ENCODE measurements around the gene SLC66A2.
"Not testable (repeated sequence)": the region's sequence is repeated elsewhere in the genome, so short reads cannot be mapped to it uniquely, and the experiment has no call there.

Gene SLC66A2

DNA sequence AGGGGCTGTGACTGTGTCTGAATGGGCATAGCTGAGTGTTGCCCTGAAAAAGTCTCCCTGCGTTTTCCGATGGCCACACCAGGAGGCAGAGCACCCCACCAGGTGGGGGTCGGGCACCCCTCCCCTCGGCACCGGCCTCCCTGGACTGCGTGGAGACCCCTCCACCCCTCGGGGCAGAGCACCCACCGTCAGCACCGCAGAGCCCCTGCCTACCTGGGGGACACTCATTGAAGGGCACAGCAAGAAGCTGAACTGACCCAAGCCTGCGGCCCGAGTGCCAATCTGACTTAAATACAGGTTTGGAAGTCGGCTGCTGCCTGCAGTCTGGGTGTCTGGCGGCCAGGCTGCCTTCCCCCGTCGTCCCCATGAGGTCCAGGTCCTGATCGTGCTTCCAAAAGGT, 83.8 kb downstream of the SLC66A2 start:
- no peak for DNase-seq (ENCODE audit: low read depth in 2 of 2)

DNA sequence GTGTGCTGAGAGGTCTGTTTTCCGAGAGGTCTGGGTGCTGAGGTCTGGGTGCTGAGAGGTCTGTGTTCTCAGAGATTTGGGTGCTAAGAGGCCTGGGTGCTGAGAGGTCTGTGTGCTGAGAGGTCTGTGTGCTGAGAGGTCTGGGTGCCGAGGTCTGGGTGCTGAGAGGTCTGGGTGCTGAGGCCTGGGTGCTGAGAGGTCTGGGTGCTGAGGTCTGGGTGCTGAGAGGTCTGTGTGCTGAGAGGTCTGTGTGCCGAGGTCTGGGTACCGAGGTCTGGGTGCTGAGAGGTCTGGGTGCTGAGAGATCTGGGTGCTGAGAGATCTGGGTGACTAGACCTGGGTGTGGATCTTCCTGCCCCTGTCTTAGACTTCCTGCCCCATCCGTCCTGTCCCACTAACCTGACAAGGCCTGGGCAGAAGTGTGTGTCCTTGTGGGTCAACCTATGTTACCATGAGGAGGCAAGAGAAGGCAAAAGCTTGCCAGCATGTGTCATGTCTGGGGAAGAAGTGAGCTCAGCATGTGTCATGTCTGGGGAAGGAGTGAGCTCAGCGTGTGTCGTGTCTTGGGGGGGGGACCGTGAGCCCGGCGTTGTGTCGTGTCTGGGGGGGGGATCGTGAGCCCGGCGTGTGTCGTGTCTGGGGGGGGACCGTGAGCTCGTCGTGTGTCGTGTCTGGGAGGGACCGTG, 84.4 kb downstream of the SLC66A2 start:
- DNase-seq (ENCODE audit: low read depth in 2 of 2) = no peak

DNA sequence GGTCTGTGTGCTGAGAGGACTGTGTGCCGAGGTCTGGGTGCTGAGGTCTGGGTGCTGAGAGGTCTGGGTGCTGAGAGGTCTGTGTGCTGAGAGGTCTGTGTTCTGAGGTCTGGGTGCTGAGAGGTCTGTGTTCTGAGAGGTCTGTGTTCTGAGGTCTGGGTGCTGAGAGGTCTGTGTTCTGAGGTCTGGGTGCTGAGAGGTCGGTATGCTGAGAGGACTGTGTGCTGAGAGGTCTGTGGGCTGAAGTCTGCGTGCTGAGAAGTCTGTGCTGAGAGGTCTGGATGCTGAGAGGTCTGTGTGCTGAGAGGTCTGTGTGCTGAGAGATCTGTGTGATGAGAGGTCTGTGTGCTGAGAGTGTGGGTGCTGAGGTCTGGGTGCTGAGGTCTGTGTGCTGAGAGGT, 85.5 kb downstream of the SLC66A2 start:
- not testable (repeated sequence) for DNase-seq (ENCODE audit: low read depth in 2 of 2)

DNA sequence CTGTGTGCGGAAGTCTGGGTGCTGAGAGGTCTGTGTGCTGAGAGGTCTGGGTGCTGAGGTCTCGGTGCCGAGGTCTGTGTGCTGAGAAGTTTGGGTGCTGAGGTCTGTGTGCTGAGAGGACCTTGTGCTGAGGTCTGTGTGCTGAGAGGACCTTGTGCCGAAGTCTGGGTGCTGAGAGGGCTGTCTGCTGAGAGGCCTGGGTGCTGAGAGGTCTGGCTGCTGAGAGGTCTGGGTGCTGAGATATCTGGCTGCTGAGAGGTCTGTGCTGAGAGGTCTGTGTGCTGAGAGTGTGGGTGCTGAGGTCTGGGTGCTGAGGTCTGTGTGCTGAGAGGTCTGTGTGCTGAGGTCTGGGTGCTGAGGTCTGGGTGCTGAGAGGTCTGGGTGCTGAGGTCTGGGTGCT, 86.5 kb downstream of the SLC66A2 start:
- DNase-seq (ENCODE audit: low read depth in 2 of 2) = not testable (repeated sequence)

- no peak for DNase-seq (ENCODE audit: low read depth in 2 of 2)
Observed at GRCh38 chr18:79864006-79864725, 87.3 kb downstream of the SLC66A2 start.

DNA sequence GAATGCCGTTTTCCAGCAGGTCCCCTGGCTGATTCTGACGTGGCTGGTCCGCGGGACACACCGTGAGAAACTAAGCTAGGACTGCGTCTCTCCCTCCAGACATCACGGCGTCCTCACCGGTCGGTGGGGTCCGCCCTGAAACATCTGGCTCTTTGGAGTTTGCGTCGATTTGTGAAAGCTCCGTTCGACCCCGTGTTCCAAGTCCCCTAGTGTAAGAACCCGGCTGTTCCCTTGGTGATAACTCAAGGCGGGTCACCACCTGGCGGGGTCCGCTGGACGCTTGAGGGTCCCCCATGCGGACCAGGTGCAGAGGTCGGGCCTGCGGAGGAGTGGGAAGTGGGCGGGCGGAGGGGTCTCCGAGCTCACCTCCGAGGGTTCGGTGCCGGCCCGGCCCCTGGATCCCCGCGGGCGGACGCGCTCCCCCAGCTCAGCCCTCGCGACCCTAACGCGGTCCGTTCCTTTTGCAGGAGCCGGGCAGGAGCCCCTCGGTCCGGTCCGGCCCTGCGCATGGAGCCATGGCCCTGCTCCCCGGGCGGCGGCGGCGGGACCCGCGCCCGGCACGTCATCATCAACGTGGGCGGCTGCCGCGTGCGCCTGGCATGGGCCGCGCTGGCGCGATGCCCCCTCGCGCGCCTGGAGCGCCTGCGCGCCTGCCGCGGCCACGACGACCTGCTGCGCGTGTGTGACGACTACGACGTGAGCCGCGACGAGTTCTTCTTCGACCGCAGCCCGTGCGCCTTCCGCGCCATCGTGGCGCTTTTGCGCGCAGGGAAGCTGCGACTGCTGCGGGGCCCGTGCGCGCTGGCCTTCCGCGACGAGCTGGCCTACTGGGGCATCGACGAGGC, 88.1 kb downstream of the SLC66A2 start:
- DNase-seq (ENCODE audit: low read depth in 2 of 2) = no peak

GRCh38 chr18:79862562-79862961, 88.9 kb downstream of the SLC66A2 start:
- no peak for DNase-seq (ENCODE audit: low read depth in 2 of 2)

GRCh38 chr18:79861687-79862086, 89.8 kb downstream of the SLC66A2 start:
- DNase-seq (ENCODE audit: low read depth in 2 of 2) = no peak

DNA sequence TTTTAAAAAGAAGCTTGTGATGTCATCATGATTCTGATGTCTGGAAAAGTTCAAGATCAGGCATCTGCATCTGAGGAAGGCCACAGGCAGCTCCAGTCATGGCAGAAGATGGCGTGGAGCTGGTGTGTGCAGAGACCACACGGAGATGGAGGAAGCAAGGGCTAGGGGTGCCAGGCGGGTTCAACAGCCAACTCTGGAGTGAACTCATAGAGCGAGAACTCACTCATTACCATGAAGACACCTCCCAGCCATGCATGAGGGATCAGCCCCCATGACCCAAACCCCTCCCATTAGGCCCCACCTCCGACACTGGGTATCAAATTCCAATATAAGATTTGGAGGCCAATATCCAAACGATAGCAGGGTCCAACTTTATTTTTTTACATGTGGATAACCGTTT, 92.1 kb downstream of the SLC66A2 start:
- DNase-seq (ENCODE audit: low read depth in 2 of 2) = no peak

- DNase-seq (ENCODE audit: low read depth in 2 of 2) = no peak
Observed at GRCh38 chr18:79857082-79857671, 94.3 kb downstream of the SLC66A2 start.

GRCh38 chr18:79856119-79857007, 95.1 kb downstream of the SLC66A2 start:
- no peak for DNase-seq (ENCODE audit: low read depth in 2 of 2)

- no peak for DNase-seq (ENCODE audit: low read depth in 2 of 2)
Observed at GRCh38 chr18:79855147-79855933, 96.1 kb downstream of the SLC66A2 start.

- no peak for DNase-seq (ENCODE audit: low read depth in 2 of 2)
Observed at GRCh38 chr18:79853993-79854364, 97.5 kb downstream of the SLC66A2 start.

- no peak for DNase-seq (ENCODE audit: low read depth in 2 of 2)
Observed at GRCh38 chr18:79853303-79853992, 98.0 kb downstream of the SLC66A2 start.

- no peak for DNase-seq (ENCODE audit: low read depth in 2 of 2)
Observed at GRCh38 chr18:79852561-79853302, 98.7 kb downstream of the SLC66A2 start.

Measured in fibroblast of skin of left biceps (primary cell).